ENCODE results near the gene HNRNPA0.

DNA sequence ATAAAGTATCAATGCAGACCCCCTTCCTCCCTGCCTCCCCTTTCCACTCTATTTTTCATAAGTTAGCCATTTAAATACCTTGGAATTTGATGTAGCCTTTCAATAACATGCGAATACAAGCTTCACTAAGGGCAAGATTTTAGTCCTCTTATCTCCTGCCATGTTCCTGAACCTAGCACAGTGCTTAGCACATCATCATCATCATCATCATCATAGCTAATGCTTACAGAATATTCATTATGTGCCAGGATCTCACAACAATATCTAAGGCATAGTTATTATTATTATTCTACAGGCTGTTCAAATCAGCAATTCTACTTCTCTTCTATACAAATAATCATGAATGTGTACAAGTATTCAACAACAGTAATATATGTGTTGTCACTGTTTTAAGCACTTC, 38.7 kb downstream of the HNRNPA0 start:
- TF ChIP-seq, protein P1, sequence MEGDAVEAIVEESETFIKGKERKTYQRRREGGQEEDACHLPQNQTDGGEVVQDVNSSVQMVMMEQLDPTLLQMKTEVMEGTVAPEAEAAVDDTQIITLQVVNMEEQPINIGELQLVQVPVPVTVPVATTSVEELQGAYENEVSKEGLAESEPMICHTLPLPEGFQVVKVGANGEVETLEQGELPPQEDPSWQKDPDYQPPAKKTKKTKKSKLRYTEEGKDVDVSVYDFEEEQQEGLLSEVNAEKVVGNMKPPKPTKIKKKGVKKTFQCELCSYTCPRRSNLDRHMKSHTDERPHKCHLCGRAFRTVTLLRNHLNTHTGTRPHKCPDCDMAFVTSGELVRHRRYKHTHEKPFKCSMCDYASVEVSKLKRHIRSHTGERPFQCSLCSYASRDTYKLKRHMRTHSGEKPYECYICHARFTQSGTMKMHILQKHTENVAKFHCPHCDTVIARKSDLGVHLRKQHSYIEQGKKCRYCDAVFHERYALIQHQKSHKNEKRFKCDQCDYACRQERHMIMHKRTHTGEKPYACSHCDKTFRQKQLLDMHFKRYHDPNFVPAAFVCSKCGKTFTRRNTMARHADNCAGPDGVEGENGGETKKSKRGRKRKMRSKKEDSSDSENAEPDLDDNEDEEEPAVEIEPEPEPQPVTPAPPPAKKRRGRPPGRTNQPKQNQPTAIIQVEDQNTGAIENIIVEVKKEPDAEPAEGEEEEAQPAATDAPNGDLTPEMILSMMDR (IDR thresholded peaks at IDR 0.05 in 8 of 11, conservative IDR thresholded peaks at IDR 0.05 in 3 of 11): no peak
- TF ChIP-seq POLR2AphosphoS5 (IDR thresholded peaks at IDR 0.05) (no peak), POLR2A (IDR thresholded peaks at IDR 0.05) (no peak)

Measured in spleen (tissue), 7 donors.